GM18519 (cell line): Measurements from ENCODE around the gene LRRC10.

Experiments
- ATAC-seq: cut with Tn5 transposase; IDR thresholded peaks from one replicate; pipeline ENCODE4 v1.9.1; 2021; ENCODE audit warnings: mild to moderate bottlenecking, moderate library complexity; ENCODE audit not compliant: unreplicated experiment, low FRiP score

Gene LRRC10

DNA sequence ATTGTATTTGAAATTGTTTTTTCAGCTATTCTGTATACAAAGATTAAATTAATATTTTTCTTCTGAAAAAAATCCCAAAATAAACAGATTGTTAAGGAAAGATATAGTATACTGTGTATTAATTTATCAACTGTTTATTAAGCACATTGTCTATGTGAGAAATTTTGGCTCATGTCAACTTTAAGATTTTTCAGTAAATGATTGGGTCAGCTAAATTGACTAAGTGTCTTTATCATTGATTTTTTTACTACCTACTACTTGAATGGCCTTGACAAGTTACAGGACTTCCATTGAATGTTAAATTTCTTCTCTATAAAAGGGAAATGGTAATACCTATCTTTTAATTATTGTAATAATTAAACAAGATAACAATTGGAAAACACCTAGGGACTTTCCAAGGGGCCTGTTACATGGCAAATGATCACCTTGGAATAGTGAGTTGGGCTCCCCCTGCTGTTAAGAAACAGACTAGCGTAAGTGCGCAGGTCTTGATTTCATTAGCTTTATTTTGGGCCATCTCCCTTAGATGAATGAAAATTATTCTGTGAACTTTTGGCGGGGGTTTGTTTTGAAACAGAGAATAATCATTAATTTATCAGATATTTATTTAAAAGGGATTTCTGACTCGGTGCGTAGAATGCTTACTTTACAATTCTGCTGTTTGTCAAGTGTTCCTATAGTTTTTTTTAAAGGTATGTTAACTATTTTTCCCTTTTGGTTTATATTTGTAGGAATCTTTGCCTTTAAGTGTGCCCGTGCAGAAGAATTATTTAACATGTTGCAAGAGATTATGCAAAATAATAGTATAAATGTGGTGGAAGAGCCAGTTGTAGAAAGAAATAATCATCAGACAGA lies 39.9 kb downstream of the LRRC10 start:
- peak; percentile 55 for ATAC-seq

DNA sequence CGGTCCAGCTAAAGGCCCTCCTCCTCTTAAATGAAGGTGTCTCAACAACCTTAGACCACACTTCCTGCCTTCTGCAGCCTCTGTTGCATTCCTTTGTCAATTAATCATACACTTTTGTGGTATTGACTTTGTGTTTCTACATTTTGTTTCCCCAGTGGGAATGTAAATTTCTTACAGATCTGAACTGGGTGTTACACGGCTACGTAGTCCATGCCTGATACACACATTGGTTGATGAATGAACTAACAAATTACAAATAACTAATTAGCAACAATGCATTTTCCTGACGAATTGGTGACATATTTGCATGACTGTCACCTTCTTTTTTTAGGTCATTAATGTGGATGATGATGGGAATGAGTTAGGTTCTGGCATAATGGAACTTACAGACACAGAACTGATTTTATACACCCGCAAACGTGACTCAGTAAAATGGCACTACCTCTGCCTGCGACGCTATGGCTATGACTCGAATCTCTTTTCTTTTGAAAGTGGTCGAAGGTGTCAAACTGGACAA lies 40.6 kb downstream of the LRRC10 start:
- ATAC-seq, result no peak

DNA sequence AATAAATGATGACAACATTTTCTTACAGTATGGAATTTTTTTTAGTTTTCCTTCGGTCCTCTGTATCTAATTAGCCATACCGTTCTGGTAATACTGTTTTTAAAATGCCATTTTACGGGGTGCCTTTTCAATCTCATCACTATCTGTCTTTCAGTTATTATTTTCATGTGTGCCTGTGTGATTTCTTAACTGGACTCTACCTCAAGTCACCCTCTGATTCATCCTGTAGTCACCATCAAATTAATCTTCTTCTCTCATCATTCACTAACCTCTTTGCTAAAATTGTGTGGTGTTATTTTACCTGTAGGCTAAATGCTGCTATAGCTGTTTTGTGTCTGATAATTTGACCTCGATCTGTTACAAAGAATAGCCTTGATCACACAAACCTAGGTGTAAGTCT lies 41.5 kb downstream of the LRRC10 start:
- ATAC-seq, result no peak

DNA sequence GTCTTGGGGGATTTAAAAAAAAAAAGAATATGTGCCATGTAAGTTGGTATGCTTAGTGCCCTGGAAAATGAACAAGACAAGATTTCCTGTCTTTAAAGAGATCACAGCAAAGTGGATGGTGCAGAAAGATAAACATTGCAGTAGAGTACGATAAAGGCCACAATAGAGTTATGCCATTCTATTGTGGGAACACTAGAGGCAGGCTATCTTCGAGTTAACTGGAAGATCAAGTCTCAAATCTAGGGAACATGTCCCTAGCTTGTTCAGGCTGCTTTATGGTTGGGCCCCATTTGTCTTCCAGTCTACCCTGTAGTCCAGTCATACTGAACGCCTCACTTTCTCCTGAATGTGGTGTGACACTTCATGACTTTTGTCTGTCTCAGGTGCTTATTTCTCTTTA lies 44.1 kb downstream of the LRRC10 start:
- no peak for ATAC-seq

DNA sequence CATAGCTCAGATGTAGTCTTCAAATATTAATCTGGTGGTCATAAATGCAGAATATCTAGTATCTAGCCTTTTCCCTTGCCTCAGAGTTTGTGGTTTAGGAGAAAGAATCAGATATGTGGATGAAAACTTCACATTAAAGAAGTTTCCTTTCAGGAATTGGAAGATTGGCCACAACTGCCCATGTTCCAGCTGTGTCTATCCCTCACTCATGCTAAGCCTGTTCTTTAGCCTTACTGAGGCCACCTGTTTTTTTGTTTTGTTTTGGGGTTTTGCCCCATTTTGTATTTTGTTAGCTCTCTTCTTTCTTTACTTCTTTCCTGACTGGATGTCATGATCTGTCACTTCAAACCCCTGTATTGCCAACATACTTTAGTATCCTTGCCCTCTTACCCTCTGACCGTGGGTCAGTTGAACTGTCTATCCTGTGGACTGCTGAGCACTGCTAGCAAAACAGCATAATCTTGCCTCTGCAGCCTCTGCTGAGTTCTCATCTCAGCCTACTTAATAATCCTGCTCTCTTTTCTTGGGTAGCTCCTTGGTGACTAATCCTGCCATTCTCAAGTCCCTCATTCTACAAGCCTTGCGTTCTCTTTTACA lies 47.4 kb downstream of the LRRC10 start:
- ATAC-seq, result no peak
